CD14-positive monocyte (primary cell): ENCODE data around the gene MTMR3. TPM values are rescaled to one million over a fixed set of nuclear protein-coding genes. Genes with fewer than 3 reads are reported as not detected.

Source experiments
- DNase-seq, 3 donors: peaks; one replicate each; pipeline ENCODE4 v3.0.0-alpha.2; 2011 to 2022
- H2AFZ ChIP-seq: 2 replicates; pipeline ENCODE4 v1.6.0; 2012; ENCODE audit warnings: mild to moderate bottlenecking, low read depth, low read length, inconsistent platforms; ENCODE audit not compliant: insufficient read depth, poor library complexity, severe bottlenecking
- H3K27ac ChIP-seq, 2 donors: 1 replicate in 1 of 2; 2 replicates in 1 of 2; pipeline ENCODE4 v1.5.1; 2012 to 2013; ENCODE audit warnings: low read length in 2 of 2, control low read depth in 1 of 2, inconsistent platforms in 1 of 2, low read depth in 1 of 2, mild to moderate bottlenecking in 1 of 2
- H3K27me3 ChIP-seq, 2 donors: one replicate each; pipeline versions ENCODE4 v1.6.0 to v1.6.1; 2011 to 2013; ENCODE audit warnings: low read length in 2 of 2; ENCODE audit not compliant: control insufficient read depth in 2 of 2, insufficient read depth in 2 of 2
- H3K36me3 ChIP-seq, 2 donors: replicated peaks in 1 of 2; 1 replicate in 1 of 2; 2 replicates in 1 of 2; pipeline versions ENCODE4 v1.5.1 to v1.6.1; 2012 to 2013; ENCODE audit warnings: low read length in 2 of 2, control low read depth in 1 of 2, inconsistent platforms in 1 of 2, mild to moderate bottlenecking in 1 of 2; ENCODE audit not compliant: insufficient read depth in 2 of 2, control insufficient read depth in 1 of 2
- H3K4me1 ChIP-seq, 2 donors: 1 replicate in 1 of 2; 2 replicates in 1 of 2; pipeline versions ENCODE4 v1.5.1 to v1.6.1; 2012 to 2013; ENCODE audit warnings: low read length in 2 of 2, control low read depth in 1 of 2, inconsistent platforms in 1 of 2, mild to moderate bottlenecking in 1 of 2, moderate library complexity in 1 of 2; ENCODE audit not compliant: insufficient read depth in 2 of 2, control insufficient read depth in 1 of 2
- H3K4me2 ChIP-seq: replicated peaks from 2 replicates; pipeline ENCODE3; 2012; ENCODE audit warnings: low read length, moderate library complexity, mild to moderate bottlenecking; ENCODE audit not compliant: poor library complexity, severe bottlenecking; ENCODE audit errors: extremely low read depth
- H3K4me3 ChIP-seq, 3 experiments: fragments of 200-600 bp in 1 of 3; sonication (generic) in 1 of 3; replicated peaks in 1 of 3; 1 replicate in 2 of 3; 2 replicates in 1 of 3; pipeline ENCODE4 v1.5.1; 2011 to 2013; ENCODE audit warnings: low read length in 3 of 3, mild to moderate bottlenecking in 3 of 3, control low read depth in 2 of 3, low read depth in 2 of 3, inconsistent platforms in 1 of 3, moderate library complexity in 1 of 3
- H3K79me2 ChIP-seq: 2 replicates; pipeline ENCODE4 v1.6.0; 2012; ENCODE audit warnings: mild to moderate bottlenecking, control low read depth, inconsistent platforms, low read length, moderate library complexity; ENCODE audit not compliant: insufficient read depth
- H3K9ac ChIP-seq: 2 replicates; pipeline ENCODE4 v1.6.0; 2017; ENCODE audit warnings: low read length, mild to moderate bottlenecking; ENCODE audit not compliant: insufficient read depth, poor library complexity, severe bottlenecking
- H3K9me3 ChIP-seq, 2 donors: replicated peaks in 1 of 2; 1 replicate in 1 of 2; 2 replicates in 1 of 2; pipeline versions ENCODE4 v1.5.1 to v1.6.1; 2012 to 2013; ENCODE audit warnings: low read length in 2 of 2, control low read depth in 1 of 2; ENCODE audit not compliant: control insufficient read depth in 1 of 2, insufficient read depth in 1 of 2
- H4K20me1 ChIP-seq: 2 replicates; pipeline ENCODE4 v1.6.0; 2012; ENCODE audit warnings: mild to moderate bottlenecking, low read length, control low read depth, moderate library complexity; ENCODE audit not compliant: insufficient read depth
- H3K27ac Mint-ChIP-seq, 7 donors: one replicate each; pipeline ENCODE4 v1.8.0; 2020; ENCODE audit warnings: mild to moderate bottlenecking in 7 of 7, mixed read lengths in 7 of 7, moderate library complexity in 6 of 7, inconsistent platforms in 2 of 7
- H3K27me3 Mint-ChIP-seq, 3 donors: one replicate each; pipeline ENCODE4 v1.8.0; 2021 to 2022; ENCODE audit warnings: low read depth in 3 of 3, mild to moderate bottlenecking in 3 of 3, mixed read lengths in 3 of 3, moderate library complexity in 3 of 3, inconsistent platforms in 1 of 3
- H3K36me3 Mint-ChIP-seq, 2 donors: one replicate each; pipeline ENCODE4 v1.8.0; 2020; ENCODE audit warnings: mixed read lengths in 2 of 2, inconsistent platforms in 1 of 2, mild to moderate bottlenecking in 1 of 2
- H3K4me1 Mint-ChIP-seq: one replicate; pipeline ENCODE4 v1.8.0; 2020; ENCODE audit warnings: mild to moderate bottlenecking, mixed read lengths
- H3K4me3 Mint-ChIP-seq, 2 donors: one replicate each; pipeline ENCODE4 v1.8.0; 2020; ENCODE audit warnings: mild to moderate bottlenecking in 2 of 2, mixed read lengths in 2 of 2, moderate library complexity in 1 of 2
- H3K9me3 Mint-ChIP-seq, 7 donors: one replicate each; pipeline ENCODE4 v1.8.0; 2020 to 2022; ENCODE audit warnings: mixed read lengths in 7 of 7, mild to moderate bottlenecking in 6 of 7, moderate library complexity in 6 of 7, inconsistent platforms in 2 of 7
- WGBS: methylation state at CpG from one replicate; pipeline ENCODE4 v1.1.5; 2013; ENCODE audit warnings: missing lambda C conversion rate; ENCODE audit not compliant: insufficient coverage; 5-methylcytosine and 5-hydroxymethylcytosine counted together
- intact Hi-C, 2 donors: fragments of 100-400 bp; cut with micrococcal nuclease; formaldehyde crosslinking; loops; one replicate each; pipeline versions ENCODE4 v1.15.0 to v1.15.1; 2023
- polyA plus RNA-seq, 3 donors: library from polyadenylated mRNA; depleted of rRNA in 1 of 3; unstranded in 2 of 3; stranded (reverse) in 1 of 3; fragments of 300-500 nt in 2 of 3; fragments of >200 nt in 1 of 3; fragmentation: Illumina TruSeq in 2 of 3; gene quantifications; 1 replicate in 2 of 3; 2 replicates in 1 of 3; pipeline ENCODE4 v1.2.3, GENCODE V29; 2012 to 2021
- TF ChIP-seq, protein P1 (sequence below): fragments of 200-600 bp; IDR thresholded peaks from one replicate; pipeline ENCODE4 v1.8.0; 2022; ENCODE audit warnings: antibody characterized with exemption, mild to moderate bottlenecking

The MTMR3 gene
- polyA plus RNA-seq, 3 donors: 23.4 to 86.1 (median 30.2) TPM

DNA sequence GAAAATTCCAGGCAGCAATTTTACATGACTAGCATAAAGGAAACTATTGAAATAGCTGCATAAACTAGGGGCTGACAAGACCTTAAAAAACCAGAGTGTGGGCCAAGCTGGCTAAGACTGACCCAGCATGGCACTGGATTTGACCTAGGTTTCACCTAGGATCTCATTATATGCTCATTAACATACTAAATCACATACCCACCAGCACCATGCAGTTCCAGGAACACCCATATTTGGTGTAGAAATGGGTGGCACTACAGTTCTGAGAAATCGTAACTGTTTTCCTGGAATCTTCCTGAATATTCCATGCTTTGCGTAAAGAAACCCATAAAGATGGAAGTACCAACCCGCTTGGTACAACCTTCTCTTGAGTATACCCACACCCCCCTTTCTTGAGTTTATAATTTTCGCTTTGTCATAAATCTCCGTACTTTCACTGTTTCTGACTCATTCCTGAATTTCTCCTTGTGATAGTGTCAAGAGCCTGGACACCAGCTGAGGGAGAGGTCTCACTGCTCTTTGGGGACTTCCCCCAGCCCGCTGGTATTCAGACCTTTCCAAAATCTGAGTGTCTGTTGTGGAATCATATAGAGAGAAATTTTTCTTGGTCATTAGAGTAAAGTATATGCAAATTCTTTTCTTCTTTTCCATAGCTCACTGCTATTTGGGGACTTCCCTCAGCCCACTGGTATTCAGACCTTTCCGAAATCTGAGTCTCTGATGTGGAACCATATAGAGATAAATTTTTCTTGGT is 55.1 kb downstream of the MTMR3 start:
- intact Hi-C loops: no loop called here
- Mint-ChIP-seq H3K4me1 (peaks cover 21% of the 10 kb centered on the region), H3K27ac (peak overlapping the region in 2 of 7 donors; percentile 27 to 73)

DNA sequence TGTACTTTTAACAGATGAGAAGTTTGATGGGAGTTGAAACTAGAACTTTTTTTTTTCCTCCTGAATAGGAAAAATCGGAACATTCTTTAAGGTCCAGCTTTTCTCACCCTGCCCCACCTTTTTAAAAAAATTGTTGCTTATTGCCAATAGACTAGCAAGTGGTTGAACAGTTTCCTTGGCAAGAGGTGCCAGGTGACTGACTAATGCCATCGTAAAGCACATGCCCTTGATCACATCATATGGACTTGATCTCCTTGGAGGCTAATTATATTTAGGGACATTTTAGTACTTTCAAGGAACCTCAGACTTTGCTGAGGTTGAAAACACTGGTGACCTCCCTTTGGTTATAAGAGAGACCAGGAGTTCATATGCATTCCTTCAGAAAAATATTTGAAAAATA is 57.6 kb downstream of the MTMR3 start:
- peaks cover 100% of the 10 kb centered on the region for H4K20me1 ChIP-seq
- peak overlapping the region in 2 of 7 donors; percentile 77 to 84 for H3K27ac Mint-ChIP-seq
- H3K4me3 Mint-ChIP-seq: no peak overlapping the region
- no peaks in the 10 kb centered on the region for H3K27me3 ChIP-seq
- 100% methylated on average over 1 of the region's 2 CpGs for WGBS
- H3K4me3 ChIP-seq: no peak overlapping the region
- H3K4me1 ChIP-seq: peaks cover 0 to 6% of the 10 kb centered on the region in 2 donors
- DNase-seq: no peak
- H2AFZ ChIP-seq: no peak overlapping the region
- H3K9ac ChIP-seq: no peak overlapping the region
- peaks cover 28% of the 10 kb centered on the region for H3K4me1 Mint-ChIP-seq
- intact Hi-C loops: no loop called here
- TF ChIP-seq, protein P1, sequence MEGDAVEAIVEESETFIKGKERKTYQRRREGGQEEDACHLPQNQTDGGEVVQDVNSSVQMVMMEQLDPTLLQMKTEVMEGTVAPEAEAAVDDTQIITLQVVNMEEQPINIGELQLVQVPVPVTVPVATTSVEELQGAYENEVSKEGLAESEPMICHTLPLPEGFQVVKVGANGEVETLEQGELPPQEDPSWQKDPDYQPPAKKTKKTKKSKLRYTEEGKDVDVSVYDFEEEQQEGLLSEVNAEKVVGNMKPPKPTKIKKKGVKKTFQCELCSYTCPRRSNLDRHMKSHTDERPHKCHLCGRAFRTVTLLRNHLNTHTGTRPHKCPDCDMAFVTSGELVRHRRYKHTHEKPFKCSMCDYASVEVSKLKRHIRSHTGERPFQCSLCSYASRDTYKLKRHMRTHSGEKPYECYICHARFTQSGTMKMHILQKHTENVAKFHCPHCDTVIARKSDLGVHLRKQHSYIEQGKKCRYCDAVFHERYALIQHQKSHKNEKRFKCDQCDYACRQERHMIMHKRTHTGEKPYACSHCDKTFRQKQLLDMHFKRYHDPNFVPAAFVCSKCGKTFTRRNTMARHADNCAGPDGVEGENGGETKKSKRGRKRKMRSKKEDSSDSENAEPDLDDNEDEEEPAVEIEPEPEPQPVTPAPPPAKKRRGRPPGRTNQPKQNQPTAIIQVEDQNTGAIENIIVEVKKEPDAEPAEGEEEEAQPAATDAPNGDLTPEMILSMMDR: no peak
- no peaks in the 10 kb centered on the region for H3K27me3 Mint-ChIP-seq
- no peak overlapping the region for H3K4me2 ChIP-seq
- no peaks in the 10 kb centered on the region for H3K36me3 ChIP-seq
- H3K9me3 ChIP-seq: no peaks in the 10 kb centered on the region
- peaks cover 7 to 12% of the 10 kb centered on the region in 2 donors for H3K36me3 Mint-ChIP-seq
- H3K79me2 ChIP-seq: peaks cover 100% of the 10 kb centered on the region
- peak overlapping the region in 1 of 2 donors; percentile 39 for H3K27ac ChIP-seq
- peaks cover 0 to 3% (median 0%) of the 10 kb centered on the region in 7 donors for H3K9me3 Mint-ChIP-seq

More for the DNA sequence above, 55.1 kb downstream of the MTMR3 start:
- H3K79me2 ChIP-seq: peaks cover 100% of the 10 kb centered on the region
- no peak overlapping the region for H3K9ac ChIP-seq
- no peaks in the 10 kb centered on the region for H3K27me3 ChIP-seq
- H3K36me3 ChIP-seq: no peaks in the 10 kb centered on the region
- no peak overlapping the region for H2AFZ ChIP-seq
- H3K4me3 ChIP-seq: no peak overlapping the region
- no peaks in the 10 kb centered on the region for H3K9me3 ChIP-seq
- peaks cover 100% of the 10 kb centered on the region for H4K20me1 ChIP-seq
- H3K27me3 Mint-ChIP-seq: no peaks in the 10 kb centered on the region
- TF ChIP-seq, protein P1: no peak
- peaks cover 0 to 6% of the 10 kb centered on the region in 2 donors for H3K4me1 ChIP-seq
- no peak overlapping the region for H3K4me3 Mint-ChIP-seq
- WGBS: no CpG with 5 or more reads among the region's 7 CpGs
- H3K9me3 Mint-ChIP-seq: peaks cover 0 to 3% (median 0%) of the 10 kb centered on the region in 7 donors
- DNase-seq: peak in 1 of 3 donors; percentile 64
- H3K36me3 Mint-ChIP-seq: peaks cover 10 to 15% of the 10 kb centered on the region in 2 donors
- H3K27ac ChIP-seq: peak overlapping the region in 1 of 2 donors; percentile 56
- no peak overlapping the region for H3K4me2 ChIP-seq
